ENCODE results near the gene GPR137B. TPM values are rescaled to one million over a fixed set of nuclear protein-coding genes. Genes with fewer than 3 reads are reported as not detected.

Gene GPR137B
- total and polyA plus RNA-seq, 8 donors: 9.3 to 37.4 (median 12.7) TPM

DNA sequence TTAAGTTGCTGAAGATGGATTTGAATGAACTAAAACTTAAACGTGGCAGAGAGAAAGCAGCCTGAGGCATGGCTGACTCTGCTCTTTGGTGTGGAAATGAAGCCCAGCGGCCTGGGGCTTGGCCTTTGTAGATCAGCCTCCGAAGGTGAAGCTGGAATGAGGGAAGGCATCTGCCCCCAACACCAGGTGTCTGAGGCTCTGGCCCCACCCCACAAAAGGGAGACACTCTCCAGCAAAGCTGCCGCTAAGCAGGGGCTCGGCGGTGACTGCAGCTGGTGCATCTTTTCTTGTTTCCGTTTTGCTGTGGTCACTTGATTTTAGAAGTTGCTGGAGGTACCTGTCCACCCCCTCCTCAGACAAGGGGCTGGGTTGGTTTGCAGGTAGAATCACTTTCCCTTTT, 39.3 kb upstream of the GPR137B start:
- peaks cover 0 to 25% of the 10 kb centered on the region in 2 donors for H3K27me3 ChIP-seq
- no peaks in the 10 kb centered on the region for H3K9me3 ChIP-seq
- no peaks in the 10 kb centered on the region for H3K4me1 ChIP-seq
- intact Hi-C loops (cut with DNase I): no loop called here
- ATAC-seq: no peak
- H3K4me3 ChIP-seq: no peak overlapping the region
- no peaks in the 10 kb centered on the region for H3K36me3 ChIP-seq
- TF ChIP-seq, protein P1, sequence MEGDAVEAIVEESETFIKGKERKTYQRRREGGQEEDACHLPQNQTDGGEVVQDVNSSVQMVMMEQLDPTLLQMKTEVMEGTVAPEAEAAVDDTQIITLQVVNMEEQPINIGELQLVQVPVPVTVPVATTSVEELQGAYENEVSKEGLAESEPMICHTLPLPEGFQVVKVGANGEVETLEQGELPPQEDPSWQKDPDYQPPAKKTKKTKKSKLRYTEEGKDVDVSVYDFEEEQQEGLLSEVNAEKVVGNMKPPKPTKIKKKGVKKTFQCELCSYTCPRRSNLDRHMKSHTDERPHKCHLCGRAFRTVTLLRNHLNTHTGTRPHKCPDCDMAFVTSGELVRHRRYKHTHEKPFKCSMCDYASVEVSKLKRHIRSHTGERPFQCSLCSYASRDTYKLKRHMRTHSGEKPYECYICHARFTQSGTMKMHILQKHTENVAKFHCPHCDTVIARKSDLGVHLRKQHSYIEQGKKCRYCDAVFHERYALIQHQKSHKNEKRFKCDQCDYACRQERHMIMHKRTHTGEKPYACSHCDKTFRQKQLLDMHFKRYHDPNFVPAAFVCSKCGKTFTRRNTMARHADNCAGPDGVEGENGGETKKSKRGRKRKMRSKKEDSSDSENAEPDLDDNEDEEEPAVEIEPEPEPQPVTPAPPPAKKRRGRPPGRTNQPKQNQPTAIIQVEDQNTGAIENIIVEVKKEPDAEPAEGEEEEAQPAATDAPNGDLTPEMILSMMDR (IDR thresholded peaks at IDR 0.05): no peak
- H3K27ac ChIP-seq: no peak overlapping the region
- DNase-seq: no peak

DNA sequence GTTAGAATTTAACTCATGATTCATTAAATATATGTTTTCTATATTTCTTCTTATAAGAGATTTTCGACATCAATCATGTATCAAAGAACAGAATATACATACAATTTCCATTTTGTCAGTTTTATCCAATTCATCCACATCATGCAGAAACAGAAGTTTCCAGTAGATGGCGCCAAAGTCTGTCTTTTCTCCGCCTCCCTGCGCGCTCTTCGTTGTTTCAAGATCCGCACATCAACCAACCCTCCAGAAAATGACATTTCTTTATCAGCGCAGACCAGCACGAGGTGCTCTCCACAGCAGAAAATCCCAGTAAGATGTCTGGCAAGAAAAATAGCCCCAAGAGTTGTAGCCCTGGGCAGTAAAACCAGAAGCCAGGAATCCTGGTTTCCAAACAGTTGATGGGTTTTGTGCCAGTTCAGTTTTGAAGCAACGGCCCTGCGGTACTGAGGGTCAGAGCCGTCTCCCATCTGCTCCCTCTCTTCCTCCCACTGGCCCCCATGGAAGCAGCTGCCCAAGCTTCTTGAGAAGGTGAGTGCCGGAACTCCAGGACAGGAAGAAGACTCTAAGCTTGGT, 38.6 kb upstream of the GPR137B start:
- Histone ChIP-seq H3K27ac (no peak overlapping the region), H3K36me3 (no peaks in the 10 kb centered on the region), H3K4me3 (no peak overlapping the region), H3K4me1 (no peaks in the 10 kb centered on the region), H3K9me3 (no peaks in the 10 kb centered on the region), H3K27me3 (peaks cover 0 to 25% of the 10 kb centered on the region in 2 donors)
- intact Hi-C loops (cut with DNase I): no loop called here
- TF ChIP-seq, protein P1 (IDR thresholded peaks at IDR 0.05): peak; percentile 83 to 87
- DNase-seq: peak in 2 of 4 donors; percentile 66 to 72
- ATAC-seq: peak; percentile 78

DNA sequence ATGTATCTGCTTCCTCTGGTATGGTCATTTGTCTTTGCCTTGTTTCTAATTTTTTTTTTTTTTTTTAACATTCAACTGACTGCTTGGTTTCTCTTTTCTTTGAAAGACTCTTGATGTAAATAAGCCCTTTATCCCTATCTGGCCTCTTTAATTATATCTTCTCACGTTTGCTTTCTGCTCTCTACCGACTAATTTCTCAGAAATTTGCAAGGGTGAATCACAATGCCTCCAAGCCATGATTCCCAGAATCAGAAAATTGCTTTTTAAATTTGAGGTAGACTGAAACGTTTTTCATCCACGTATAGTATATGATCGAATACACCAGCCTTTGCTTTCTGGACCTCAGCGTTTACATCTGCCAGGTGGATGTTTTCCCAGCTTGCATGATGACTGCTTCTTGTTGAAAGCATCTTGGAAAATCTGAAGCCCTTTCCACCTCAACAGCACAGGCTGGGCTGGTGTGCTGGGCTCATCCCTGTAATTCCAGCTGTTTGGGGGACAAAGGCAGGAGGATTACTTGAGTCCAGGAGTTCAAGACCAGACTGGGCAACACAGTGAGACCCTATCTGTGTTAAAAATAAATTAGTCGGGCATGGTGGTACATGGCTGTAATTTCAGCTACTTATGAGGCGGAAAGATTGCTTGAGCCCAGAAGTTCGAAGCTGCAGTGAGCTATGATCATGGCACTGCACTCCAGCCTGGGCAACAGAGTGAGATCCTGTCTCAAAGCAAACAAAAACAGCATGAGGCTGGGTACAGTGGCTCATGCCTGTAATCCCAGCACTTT, 35.0 kb upstream of the GPR137B start:
- H3K9me3 ChIP-seq: no peaks in the 10 kb centered on the region
- H3K36me3 ChIP-seq: no peaks in the 10 kb centered on the region
- intact Hi-C loops (cut with DNase I): loop anchor here in 1 of 2 donors (5.0 kb wide), 1 partner anchor 380 kb away; no protein-coding TSS in a partner anchor
- ATAC-seq: no peak
- H3K27me3 ChIP-seq: peaks cover 0 to 12% of the 10 kb centered on the region in 2 donors
- TF ChIP-seq, protein P1 (IDR thresholded peaks at IDR 0.05): no peak
- H3K27ac ChIP-seq: no peak overlapping the region
- no peak overlapping the region for H3K4me3 ChIP-seq
- no peak for DNase-seq
- H3K4me1 ChIP-seq: no peaks in the 10 kb centered on the region

DNA sequence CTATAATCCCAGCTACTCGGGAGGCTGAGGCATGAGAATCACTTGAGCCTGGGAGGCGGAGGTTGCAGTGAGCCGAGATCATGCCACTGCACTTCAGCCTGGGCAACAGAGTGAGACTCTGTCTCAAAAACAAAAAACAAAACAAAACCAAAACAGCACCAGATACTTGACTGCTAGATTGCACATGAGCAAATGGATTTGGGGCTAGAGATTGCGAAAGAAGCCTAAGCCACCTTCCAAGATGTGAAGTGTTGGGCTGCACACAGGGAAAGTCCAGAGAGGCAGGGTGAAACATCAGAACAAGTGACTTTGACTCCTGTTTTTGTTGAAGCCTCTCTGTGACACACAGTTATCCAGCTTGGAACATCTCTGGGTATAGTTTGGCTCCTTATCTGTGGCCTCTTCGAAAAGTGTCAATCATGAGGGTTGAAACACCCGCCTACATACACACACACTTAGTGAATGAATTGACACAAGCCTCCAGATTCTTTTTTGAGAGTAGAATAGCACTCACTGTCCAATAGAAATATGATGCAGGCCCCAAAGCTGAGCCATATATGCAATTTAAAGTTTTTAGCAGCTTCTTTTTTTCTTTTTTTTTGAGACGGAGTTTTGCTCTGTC, 34.2 kb upstream of the GPR137B start:
- intact Hi-C loops (cut with DNase I): loop anchor here in 1 of 2 donors (5.0 kb wide), 1 partner anchor 379 kb away; no protein-coding TSS in a partner anchor
- no peak overlapping the region for H3K27ac ChIP-seq
- H3K4me3 ChIP-seq: no peak overlapping the region
- H3K9me3 ChIP-seq: no peaks in the 10 kb centered on the region
- no peaks in the 10 kb centered on the region for H3K4me1 ChIP-seq
- peaks cover 0 to 3% of the 10 kb centered on the region in 2 donors for H3K27me3 ChIP-seq
- DNase-seq: no peak
- TF ChIP-seq, protein P1 (IDR thresholded peaks at IDR 0.05): no peak
- H3K36me3 ChIP-seq: no peaks in the 10 kb centered on the region
- no peak for ATAC-seq

DNA sequence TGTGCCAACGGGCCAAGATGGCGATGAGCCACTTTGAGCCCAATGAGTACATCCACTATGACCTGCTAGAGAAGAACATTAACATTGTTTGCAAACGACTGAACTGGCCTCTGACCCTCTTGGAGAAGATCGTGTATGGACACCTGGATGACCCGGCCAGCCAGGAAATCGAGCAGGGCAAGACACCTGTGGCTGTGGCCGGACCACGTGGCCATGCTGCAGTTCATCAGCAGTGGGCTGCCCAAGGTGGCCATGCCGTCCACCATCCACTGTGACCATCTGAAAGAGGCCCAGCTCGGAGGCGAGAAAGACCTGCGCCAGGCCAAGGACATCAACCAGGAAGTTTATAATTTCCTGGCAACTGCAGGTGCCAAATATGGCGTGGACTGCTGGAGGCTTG, 32.2 kb upstream of the GPR137B start:
- ATAC-seq (no peak), DNase-seq (no peak)
- intact Hi-C loops (cut with DNase I): no loop called here
- no peaks in the 10 kb centered on the region for H3K36me3 ChIP-seq
- no peaks in the 10 kb centered on the region for H3K9me3 ChIP-seq
- H3K27ac ChIP-seq: no peak overlapping the region
- H3K4me3 ChIP-seq: no peak overlapping the region
- H3K27me3 ChIP-seq: no peaks in the 10 kb centered on the region
- TF ChIP-seq, protein P1 (IDR thresholded peaks at IDR 0.05): no peak
- H3K4me1 ChIP-seq: no peaks in the 10 kb centered on the region

Data from left lung (tissue), 10 donors.